ENCODE measurements around the gene MADCAM1. TPM values are rescaled to one million over a fixed set of nuclear protein-coding genes. Genes with fewer than 3 reads are reported as not detected.

The MADCAM1 gene
- total and polyA plus RNA-seq, 2 of the 8 experiments (the other 6 are each of a cell fraction or from before 2014, with no cell fraction given): 2.3 to 3.0 TPM

- no peak for TF ChIP-seq FOSL1 (IDR thresholded peaks at IDR 0.05; ENCODE audit: insufficient read depth, low read depth, low read length)
- no peak for TF ChIP-seq POLR2A (IDR thresholded peaks at IDR 0.05; ENCODE audit: control extremely low read depth in 1 of 2, low read depth in 2 of 2, low read length in 2 of 2)
- no peak for TF ChIP-seq BCL11A (IDR thresholded peaks at IDR 0.05; ENCODE audit: low read depth in 2 of 2, low read length in 2 of 2)
- no peak for TF ChIP-seq KDM4A (IDR thresholded peaks at IDR 0.05; ENCODE audit: low read depth, low read length, severe bottlenecking)
- TF ChIP-seq SIRT6 (IDR thresholded peaks at IDR 0.05; ENCODE audit: low read length): no peak
- TF ChIP-seq KDM1A (IDR thresholded peaks at IDR 0.05; ENCODE audit: borderline replicate concordance, low read length): no peak
Observed at GRCh38 chr19:536881-537404, 40.7 kb downstream of the MADCAM1 start (continued).
